Erythroblast (primary cell): Measurements from ENCODE around the gene STMN3.
A peak's percentile ranks its signal among the peaks of the same experiment; 100 is the strongest.

Experiments used
- DNase-seq, 2 experiments: peaks; one replicate each; lab custom pipeline; 2025; lab: John Stamatoyannopoulos, UW
- GATA1 ChIP-seq: IDR thresholded peaks from 2 replicates; pipeline ENCODE4 v1.6.1; 2011; ENCODE audit warnings: low read depth, mild to moderate bottlenecking, control low read depth, low read length, moderate library complexity
- POLR2A ChIP-seq: IDR thresholded peaks from 2 replicates; pipeline ENCODE4 v1.6.1; 2011; ENCODE audit warnings: mild to moderate bottlenecking, low read length

Gene STMN3

GRCh38 chr20:63696306-63696627 is 43.0 kb upstream of the STMN3 start:
- no peak for TF ChIP-seq POLR2A
- no peak for DNase-seq

GRCh38 chr20:63695424-63696305 is 42.4 kb upstream of the STMN3 start:
- no peak for TF ChIP-seq GATA1
- TF ChIP-seq POLR2A: no peak
- no peak for DNase-seq

DNA sequence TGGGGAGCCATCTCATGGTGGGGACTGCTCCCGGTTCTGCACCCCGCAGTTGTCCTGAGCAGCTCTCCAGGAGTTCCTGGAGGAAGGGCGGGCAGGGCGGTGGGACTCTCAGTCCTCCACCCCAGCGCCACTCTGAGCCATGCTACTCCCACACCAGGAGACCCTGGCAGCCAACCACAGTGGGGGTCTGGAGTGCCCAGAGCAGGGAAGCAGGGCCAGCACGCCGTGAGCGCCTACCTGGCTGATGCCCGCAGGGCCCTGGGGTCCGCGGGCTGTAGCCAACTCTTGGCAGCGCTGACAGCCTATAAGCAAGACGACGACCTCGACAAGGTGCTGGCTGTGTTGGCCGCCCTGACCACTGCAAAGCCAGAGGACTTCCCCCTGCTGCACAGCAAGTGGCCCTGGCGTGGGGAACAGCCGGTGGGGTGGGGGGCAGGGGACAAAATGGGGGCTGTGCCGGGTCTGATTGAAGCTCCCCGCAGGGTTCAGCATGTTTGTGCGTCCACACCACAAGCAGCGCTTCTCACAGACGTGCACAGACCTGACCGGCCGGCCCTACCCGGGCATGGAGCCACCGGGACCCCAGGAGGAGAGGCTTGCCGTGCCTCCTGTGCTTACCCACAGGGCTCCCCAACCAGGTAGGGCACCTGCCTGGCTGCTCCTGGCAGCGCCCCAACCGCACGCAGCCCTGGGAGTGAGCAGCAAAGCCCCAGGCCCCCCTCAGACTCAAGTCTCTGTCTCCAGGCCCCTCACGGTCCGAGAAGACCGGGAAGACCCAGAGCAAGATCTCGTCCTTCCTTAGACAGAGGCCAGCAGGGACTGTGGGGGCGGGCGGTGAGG is 41.6 kb upstream of the STMN3 start:
- DNase-seq: no peak
- TF ChIP-seq POLR2A (no peak), GATA1 (no peak)

DNA sequence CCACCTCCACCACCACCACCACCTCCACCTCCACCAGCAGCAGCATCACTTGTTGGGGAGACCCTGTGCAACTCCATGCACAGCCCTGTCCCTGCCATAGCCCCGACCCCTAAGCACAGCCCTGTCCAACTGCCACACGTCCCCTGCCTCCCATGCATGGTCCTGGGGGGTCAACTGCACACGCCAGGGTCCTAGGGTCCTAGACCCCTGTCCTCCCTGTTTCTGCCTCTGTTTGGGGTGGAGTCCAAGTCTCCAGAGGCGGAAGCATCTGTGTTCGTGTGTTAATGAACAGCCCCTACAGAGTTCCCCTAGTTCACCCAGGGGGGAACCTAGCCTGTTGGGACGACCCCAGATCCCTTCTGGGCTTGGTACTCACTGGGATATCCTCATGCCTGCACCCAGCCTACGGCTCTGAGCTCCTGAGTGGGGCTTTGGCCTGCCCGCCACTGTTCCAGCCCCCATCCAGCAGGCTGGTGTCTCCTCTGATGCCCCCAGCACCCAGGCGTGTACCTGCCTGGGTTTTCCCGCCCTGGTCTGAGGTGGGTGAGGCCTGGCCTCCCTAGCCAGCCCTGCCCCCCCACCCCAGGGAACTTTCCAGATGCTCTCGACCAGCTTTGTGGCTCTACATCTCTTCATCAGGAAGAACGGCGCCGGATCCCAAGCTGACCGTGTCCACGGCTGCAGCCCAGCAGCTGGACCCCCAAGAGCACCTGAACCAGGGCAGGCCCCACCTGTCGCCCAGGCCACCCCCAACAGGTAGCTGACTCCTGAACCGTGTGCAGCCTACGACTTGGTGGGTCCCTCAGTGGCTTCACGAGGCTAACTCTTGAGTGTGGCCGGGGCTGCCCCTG is 40.7 kb upstream of the STMN3 start:
- TF ChIP-seq GATA1 (no peak), POLR2A (no peak)
- DNase-seq: peak in 1 of 2 experiments; percentile 57

- DNase-seq: no peak
- no peak for TF ChIP-seq GATA1
- no peak for TF ChIP-seq POLR2A
These were observed 40.0 kb upstream of the STMN3 start for GRCh38 chr20:63693083-63693732.

DNA sequence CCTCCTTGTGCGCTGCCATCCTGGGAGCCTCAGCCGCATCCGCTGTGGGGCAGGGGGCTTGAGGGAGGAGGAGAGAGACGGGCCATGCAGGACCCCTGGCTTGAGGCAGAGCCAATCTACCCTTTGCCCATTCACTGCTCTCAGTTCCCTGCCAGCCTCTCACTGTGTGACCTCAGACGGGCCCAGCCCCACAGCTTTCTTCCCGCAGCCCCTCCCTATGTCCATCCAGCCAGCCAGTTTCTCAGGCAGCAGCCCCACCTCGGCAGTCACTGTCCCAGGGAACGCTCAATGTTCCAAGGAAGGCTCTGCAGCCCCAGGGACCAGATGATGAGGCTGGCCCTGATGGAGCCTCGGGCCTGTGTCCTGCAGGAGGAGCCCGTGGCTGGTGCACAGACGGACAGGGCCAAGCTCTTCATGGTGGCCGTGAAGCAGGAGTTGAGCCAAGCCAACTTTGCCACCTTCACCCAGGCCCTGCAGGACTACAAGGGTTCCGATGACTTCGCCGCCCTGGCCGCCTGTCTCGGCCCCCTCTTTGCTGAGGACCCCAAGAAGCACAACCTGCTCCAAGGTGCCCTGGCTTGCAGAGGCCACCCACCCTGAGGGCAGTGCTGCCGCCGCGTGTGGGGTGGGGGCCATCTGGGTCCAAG is 39.3 kb upstream of the STMN3 start:
- DNase-seq: no peak

GRCh38 chr20:63691711-63692435 is 38.6 kb upstream of the STMN3 start:
- TF ChIP-seq POLR2A: no peak

More for the DNA sequence above, 39.3 kb upstream of the STMN3 start:
- no peak for TF ChIP-seq POLR2A
- TF ChIP-seq GATA1: no peak

DNA sequence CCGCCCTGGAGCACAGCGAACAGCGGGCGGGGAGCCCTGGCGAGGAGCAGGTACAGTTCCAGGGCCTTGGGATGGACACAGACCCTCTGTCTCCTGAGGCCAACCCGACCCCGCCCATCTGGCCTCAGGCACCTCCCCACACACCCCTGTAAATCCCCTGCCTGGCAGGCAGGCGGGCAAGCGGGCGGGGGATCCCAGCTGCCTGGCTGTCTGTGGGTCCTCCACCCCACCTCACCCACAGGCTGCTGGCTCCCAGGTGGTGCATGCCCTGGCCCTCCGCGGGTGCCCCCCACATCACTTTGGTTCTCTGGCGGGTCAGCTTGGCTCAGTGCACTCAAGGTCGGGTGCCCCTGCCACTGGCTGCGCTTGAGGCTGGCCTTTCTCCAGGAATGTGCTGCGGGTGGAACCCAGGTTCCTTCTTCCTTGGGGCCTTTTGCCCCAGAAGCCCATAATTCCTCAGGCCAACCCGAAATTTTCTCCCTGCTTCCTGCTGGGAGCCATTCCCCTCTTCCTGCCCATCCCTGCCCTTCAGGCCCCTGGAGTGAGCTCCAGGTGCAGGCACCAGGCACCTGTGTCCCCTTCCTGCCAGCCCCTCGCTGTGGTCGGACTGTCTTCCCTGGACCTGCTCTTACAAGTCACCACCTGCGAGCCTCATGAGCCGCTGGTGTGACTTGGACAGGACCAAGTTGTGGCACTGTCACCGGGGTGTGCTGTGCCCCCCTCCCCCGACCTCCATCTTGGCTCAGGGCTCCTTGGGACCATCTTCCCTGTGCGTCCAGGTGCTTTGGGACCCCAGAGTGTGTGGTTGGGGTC is 37.9 kb upstream of the STMN3 start:
- TF ChIP-seq POLR2A: no peak
- TF ChIP-seq GATA1: no peak
- DNase-seq: no peak

More at GRCh38 chr20:63691711-63692435, 38.6 kb upstream of the STMN3 start:
- DNase-seq: no peak

GRCh38 chr20:63690003-63690897 is 37.0 kb upstream of the STMN3 start:
- no peak for DNase-seq
- TF ChIP-seq POLR2A (no peak), GATA1 (no peak)
